Thyroid gland (tissue), 4 donors: ENCODE data around the gene VAPA.
"Not testable (repeated sequence)": the region's sequence is repeated elsewhere in the genome, so short reads cannot be mapped to it uniquely, and the experiment has no call there.

Experiments
- CTCF ChIP-seq, 6 experiments: fragments of 200-600 bp in 3 of 6; fragments of 450-650 bp in 3 of 6; sonication (generic) in 3 of 6; IDR thresholded peaks; one replicate each; pipeline ENCODE4 v1.5.1; 2016 to 2019; ENCODE audit warnings: antibody characterized with exemption in 6 of 6, mild to moderate bottlenecking in 2 of 6, inconsistent platforms in 1 of 6, moderate library complexity in 1 of 6
- POLR2A ChIP-seq, 2 donors: fragments of 450-650 bp; IDR thresholded peaks; one replicate each; pipeline ENCODE4 v1.6.1; 2017; ENCODE audit warnings: antibody characterized with exemption in 2 of 2, mild to moderate bottlenecking in 2 of 2, moderate library complexity in 1 of 2

GRCh38 chr18:9902264-9902663 is 11.6 kb upstream of the VAPA start:
- TF ChIP-seq POLR2A, CTCF (IDR thresholded peaks at IDR 0.05): not testable (repeated sequence)
